H1 (cell line): ENCODE results near the gene CMSS1. TPM values are rescaled to one million over a fixed set of nuclear protein-coding genes. Genes with fewer than 3 reads are reported as not detected.
A peak's percentile ranks its signal among the peaks of the same experiment; 100 is the strongest.

Source experiments
- CTCF ChIA-PET: fragments of 300-600 bp; sonication (Branson Sonifier 250); formaldehyde crosslinking; loops from one replicate; lab custom pipeline; 2021; ENCODE audit not compliant: partially characterized antibody; lab: Charles Lee
- POLR2A ChIA-PET: fragments of 300-600 bp; sonication (Branson Sonifier 250); formaldehyde crosslinking; loops from one replicate; lab custom pipeline; 2021; ENCODE audit warnings: inconsistent platforms; ENCODE audit not compliant: partially characterized antibody; lab: Charles Lee
- DNase-seq, 2 experiments: peaks; one replicate each; pipeline versions ENCODE4 v3.0.0 to v3.0.0-alpha.2; 2010 to 2022; ENCODE audit warnings: low spot score in 2 of 2, low read depth in 1 of 2, mixed read lengths in 1 of 2
- FAIRE-seq: peaks from 2 replicates; lab custom pipeline; 2011; peaks lifted over from hg19 to GRCh38; lab: Jason Lieb, UNC
- H2AFZ ChIP-seq: 2 replicates; pipeline ENCODE4 v1.8.1; 2012; ENCODE audit warnings: low read length, inconsistent platforms
- H2AK5ac ChIP-seq: 2 replicates; pipeline ENCODE4 v1.6.1; 2013; ENCODE audit warnings: low read depth, low read length
- H2BK120ac ChIP-seq: replicated peaks from 2 replicates; pipeline ENCODE3; 2013; ENCODE audit warnings: low read depth, low read length, inconsistent platforms
- H2BK12ac ChIP-seq: 2 replicates; pipeline ENCODE4 v1.6.1; 2013; ENCODE audit warnings: low read depth, low read length
- H2BK15ac ChIP-seq: 2 replicates; pipeline ENCODE4 v1.6.1; 2013; ENCODE audit warnings: low read length
- H2BK20ac ChIP-seq: 2 replicates; pipeline ENCODE4 v1.6.1; 2013; ENCODE audit warnings: low read length
- H2BK5ac ChIP-seq: 2 replicates; pipeline ENCODE4 v1.6.1; 2013; ENCODE audit warnings: low read depth, low read length
- H3K14ac ChIP-seq: 2 replicates; pipeline ENCODE4 v1.6.1; 2013; ENCODE audit warnings: inconsistent platforms; ENCODE audit not compliant: insufficient read length
- H3K18ac ChIP-seq: 2 replicates; pipeline ENCODE4 v1.6.1; 2013; ENCODE audit warnings: low read length; ENCODE audit errors: extremely low read depth
- H3K23ac ChIP-seq: 2 replicates; pipeline ENCODE4 v1.6.1; 2013; ENCODE audit warnings: inconsistent platforms; ENCODE audit not compliant: insufficient read length
- H3K23me2 ChIP-seq: 2 replicates; pipeline ENCODE4 v1.6.1; 2013; ENCODE audit warnings: low read depth, low read length
- H3K27ac ChIP-seq: 2 replicates; pipeline ENCODE4 v1.6.1; 2011; ENCODE audit warnings: low read depth, low read length, inconsistent platforms
- H3K27me3 ChIP-seq, 4 experiments: replicated peaks in 1 of 4; 1 replicate in 1 of 4; 2 replicates in 3 of 4; pipeline versions ENCODE4 v1.6.1 to v1.8.1; 2011 to 2013; ENCODE audit warnings: low read length in 3 of 4, mild to moderate bottlenecking in 3 of 4, inconsistent platforms in 2 of 4, mixed read lengths in 2 of 4, moderate library complexity in 1 of 4; ENCODE audit not compliant: control insufficient read depth in 3 of 4, insufficient read depth in 3 of 4; ENCODE audit errors: extremely low read depth in 1 of 4
- H3K36me3 ChIP-seq, 4 experiments: 2 replicates each; pipeline versions ENCODE4 v1.6.1 to v1.8.1; 2011 to 2013; ENCODE audit warnings: mild to moderate bottlenecking in 4 of 4, low read length in 3 of 4, moderate library complexity in 2 of 4, control low read depth in 1 of 4, inconsistent platforms in 1 of 4; ENCODE audit not compliant: insufficient read depth in 4 of 4, control insufficient read depth in 2 of 4
- H3K4ac ChIP-seq: replicated peaks from 2 replicates; pipeline ENCODE3; 2013; ENCODE audit warnings: low read length, low read depth, mixed read lengths, inconsistent platforms; ENCODE audit not compliant: insufficient read length
- H3K4me1 ChIP-seq, 4 experiments: replicated peaks in 1 of 4; 1 replicate in 1 of 4; 2 replicates in 3 of 4; pipeline versions ENCODE4 v1.6.1 to v1.8.1; 2011 to 2013; ENCODE audit warnings: low read length in 3 of 4, inconsistent platforms in 2 of 4, mixed read lengths in 1 of 4; ENCODE audit not compliant: insufficient read depth in 4 of 4, control insufficient read depth in 3 of 4
- H3K4me2 ChIP-seq, 2 experiments: 2 replicates each; pipeline versions ENCODE4 v1.6.1 to v1.8.1; 2011 to 2013; ENCODE audit warnings: low read depth in 2 of 2, low read length in 2 of 2, control low read depth in 1 of 2, inconsistent platforms in 1 of 2, mild to moderate bottlenecking in 1 of 2; ENCODE audit not compliant: insufficient read depth in 1 of 2
- H3K4me3 ChIP-seq, 4 experiments: fragments of 200-600, 300-600 bp in 1 of 4; sonication (generic), shearing (Covaris generic), sonication (Bioruptor Twin) in 1 of 4; 2 replicates each; pipeline versions ENCODE4 v1.5.1 to v1.8.1; 2011 to 2016; ENCODE audit warnings: low read length in 4 of 4, low read depth in 3 of 4, control low read depth in 2 of 4, inconsistent platforms in 2 of 4, mild to moderate bottlenecking in 2 of 4, mixed read lengths in 1 of 4, moderate library complexity in 1 of 4; ENCODE audit not compliant: insufficient read depth in 2 of 4; ENCODE audit errors: extremely low read depth in 1 of 4
- H3K56ac ChIP-seq: replicated peaks from 2 replicates; pipeline ENCODE3; 2013; ENCODE audit warnings: low read depth, mild to moderate bottlenecking, mixed read lengths, low read length, inconsistent platforms; ENCODE audit not compliant: insufficient read length
- H3K79me1 ChIP-seq: 2 replicates; pipeline ENCODE4 v1.6.1; 2013; ENCODE audit warnings: low read depth, low read length, control low read depth
- H3K79me2 ChIP-seq, 2 experiments: 2 replicates each; pipeline versions ENCODE4 v1.6.1 to v1.8.1; 2012 to 2013; ENCODE audit warnings: low read length in 2 of 2, mild to moderate bottlenecking in 2 of 2, inconsistent platforms in 1 of 2; ENCODE audit not compliant: insufficient read depth in 2 of 2, control insufficient read depth in 1 of 2
- H3K9ac ChIP-seq, 4 experiments: replicated peaks in 1 of 4; 1 replicate in 1 of 4; 2 replicates in 3 of 4; pipeline versions ENCODE4 v1.6.1 to v1.8.1; 2011 to 2013; ENCODE audit warnings: low read depth in 3 of 4, low read length in 3 of 4, control low read depth in 2 of 4, mild to moderate bottlenecking in 2 of 4, moderate library complexity in 2 of 4, inconsistent platforms in 1 of 4; ENCODE audit errors: extremely low read depth in 1 of 4
- H3K9me3 ChIP-seq, 2 experiments: 2 replicates each; pipeline versions ENCODE4 v1.6.1 to v1.8.1; 2012 to 2013; ENCODE audit warnings: mild to moderate bottlenecking in 2 of 2, moderate library complexity in 2 of 2, control low read depth in 1 of 2, inconsistent platforms in 1 of 2, low read depth in 1 of 2, low read length in 1 of 2, mixed read lengths in 1 of 2; ENCODE audit not compliant: insufficient read depth in 2 of 2
- H4K20me1 ChIP-seq, 2 experiments: replicated peaks in 1 of 2; 2 replicates each; pipeline versions ENCODE3 to v1.8.1; 2011 to 2013; ENCODE audit warnings: inconsistent platforms in 2 of 2, low read length in 2 of 2, mild to moderate bottlenecking in 1 of 2; ENCODE audit not compliant: insufficient read depth in 2 of 2, control insufficient read depth in 1 of 2
- H4K5ac ChIP-seq: 2 replicates; pipeline ENCODE4 v1.6.1; 2013; ENCODE audit warnings: low read length, low read depth, mixed read lengths, inconsistent platforms; ENCODE audit not compliant: insufficient read length
- H4K8ac ChIP-seq: 2 replicates; pipeline ENCODE4 v1.8.0; 2013; ENCODE audit warnings: mild to moderate bottlenecking, moderate library complexity, low read length, inconsistent platforms; ENCODE audit not compliant: insufficient read depth; ENCODE audit errors: extremely low read depth
- H4K91ac ChIP-seq: replicated peaks from 2 replicates; pipeline ENCODE3; 2013; ENCODE audit warnings: low read length, mixed read lengths, inconsistent platforms; ENCODE audit not compliant: insufficient read length
- CBX8 ChIP-seq: fragments of 300-800, 300-1000 bp; sonication (generic); IDR thresholded peaks from 2 replicates; pipeline ENCODE4 v1.7.1; 2016; ENCODE audit warnings: low read depth, low read length, borderline replicate concordance
- RFX5 ChIP-seq: IDR thresholded peaks from 2 replicates; pipeline ENCODE4 v1.6.1; 2011; ENCODE audit warnings: low read depth, low read length, improper control_type of control experiment, borderline replicate concordance
- SUZ12 ChIP-seq: fragments of 200-600 bp; sonication (generic); IDR thresholded peaks from 2 replicates; pipeline ENCODE4 v1.6.1; 2012; ENCODE audit warnings: mild to moderate bottlenecking, inconsistent platforms, low read length, moderate library complexity, mixed read lengths
- TEAD4 ChIP-seq: IDR thresholded peaks from 2 replicates; pipeline ENCODE4 v1.6.1; 2012; ENCODE audit warnings: low read depth, low read length, inconsistent platforms, mixed read lengths
- WGBS, 2 experiments: shearing (Covaris generic) in 1 of 2; methylation state at CpG; one replicate each; pipeline versions ENCODE4 v1.1.6 to v1.1.7; 2013 to 2015; ENCODE audit warnings: low lambda C conversion rate in 2 of 2, mixed read lengths in 2 of 2, inconsistent platforms in 1 of 2, low coverage in 1 of 2, missing lambda C conversion rate in 1 of 2; ENCODE audit not compliant: insufficient replicate concordance in 2 of 2, insufficient coverage in 1 of 2, insufficient read length in 1 of 2; ENCODE audit errors: extremely low coverage in 1 of 2, missing lambda C conversion rate in 1 of 2; 5-methylcytosine and 5-hydroxymethylcytosine counted together
- polyA plus RNA-seq, 7 experiments: library from polyadenylated mRNA; depleted of rRNA in 3 of 7; stranded (reverse) in 5 of 7; unstranded in 2 of 7; fragments of >200 nt in 5 of 7; fragments of 200-250 nt in 2 of 7; gene quantifications; 1 replicate in 5 of 7; 2 replicates in 1 of 7; 4 replicates in 1 of 7; pipeline versions ENCODE4 v1.2.1 to v1.2.3, GENCODE V29; 2011 to 2013; ENCODE audit warnings: missing spikeins in 2 of 7, mixed read lengths in 2 of 7
- total RNA-seq: library from RNA; stranded (reverse); fragmentation: NEBNext Ultra II Directional; extraction: Animal tissue kit (Norgen Biotek cat#: 25700); gene quantifications from 2 replicates; pipeline ENCODE4 v1.2.1, GENCODE V29; 2021

The CMSS1 gene
- total and polyA plus RNA-seq, 2 of the 8 experiments (the other 6 are each of a cell fraction or from before 2014, with no cell fraction given): 15.2 to 75.1 TPM

GRCh38 chr3:100053951-100054620 is 236.4 kb downstream of the CMSS1 start:
- Histone ChIP-seq H3K9ac (no peak overlapping the region), H3K27me3 (no peaks in the 10 kb centered on the region), H4K8ac (no peak overlapping the region), H2BK120ac (no peak overlapping the region), H3K23me2 (no peaks in the 10 kb centered on the region), H2AK5ac (no peak overlapping the region), H3K14ac (no peak overlapping the region), H3K9me3 (no peaks in the 10 kb centered on the region), H3K56ac (no peak overlapping the region), H2AFZ (no peak overlapping the region), H2BK12ac (no peak overlapping the region), H4K5ac (no peak overlapping the region), H2BK20ac (no peak overlapping the region), H3K4me1 (peaks cover 0 to 5% (median 3%) of the 10 kb centered on the region in 4 experiments; a peak in 4 of 7 replicates), H3K79me1 (0 out of 2 replicates have a peak, but pooled peaks cover 2% of the 10 kb centered on the region), H3K18ac (no peak overlapping the region; the same call in 1 of the 2 replicates), H3K79me2 (no peaks in the 10 kb centered on the region), H3K23ac (no peak overlapping the region), H4K20me1 (no peaks in the 10 kb centered on the region), H3K4ac (no peak overlapping the region), H4K91ac (no peak overlapping the region), H3K27ac (no peak overlapping the region), H2BK15ac (no peak overlapping the region), H3K4me3 (no peak overlapping the region), H3K4me2 (no peak overlapping the region; a peak in 1 of 4 replicates), H3K36me3 (no peaks in the 10 kb centered on the region), H2BK5ac (no peak overlapping the region)
- 89% methylated on average over 6 of the region's 6 CpGs; no CpG with 5 or more reads in 1 of the 2 experiments for whole genome bisulfite sequencing, 2 experiments
- POLR2A ChIA-PET: no interaction called here
- TF ChIP-seq CBX8 (no peak), SUZ12 (no peak), RFX5 (no peak), TEAD4 (no peak)
- peak; percentile 13 for FAIRE-seq
- CTCF ChIA-PET: interaction anchor here (0.6 to 1.6 kb wide), 2 partner anchors 9 to 105 kb away, joined by 3 to 7 read pairs; no protein-coding TSS in a partner anchor
- no peak for DNase-seq
